ENCODE results near the gene SDCCAG8.
A peak's percentile ranks its signal among the peaks of the same experiment; 100 is the strongest.
"Not testable (repeated sequence)": the region's sequence is repeated elsewhere in the genome, so short reads cannot be mapped to it uniquely, and the experiment has no call there.

Gene SDCCAG8

DNA sequence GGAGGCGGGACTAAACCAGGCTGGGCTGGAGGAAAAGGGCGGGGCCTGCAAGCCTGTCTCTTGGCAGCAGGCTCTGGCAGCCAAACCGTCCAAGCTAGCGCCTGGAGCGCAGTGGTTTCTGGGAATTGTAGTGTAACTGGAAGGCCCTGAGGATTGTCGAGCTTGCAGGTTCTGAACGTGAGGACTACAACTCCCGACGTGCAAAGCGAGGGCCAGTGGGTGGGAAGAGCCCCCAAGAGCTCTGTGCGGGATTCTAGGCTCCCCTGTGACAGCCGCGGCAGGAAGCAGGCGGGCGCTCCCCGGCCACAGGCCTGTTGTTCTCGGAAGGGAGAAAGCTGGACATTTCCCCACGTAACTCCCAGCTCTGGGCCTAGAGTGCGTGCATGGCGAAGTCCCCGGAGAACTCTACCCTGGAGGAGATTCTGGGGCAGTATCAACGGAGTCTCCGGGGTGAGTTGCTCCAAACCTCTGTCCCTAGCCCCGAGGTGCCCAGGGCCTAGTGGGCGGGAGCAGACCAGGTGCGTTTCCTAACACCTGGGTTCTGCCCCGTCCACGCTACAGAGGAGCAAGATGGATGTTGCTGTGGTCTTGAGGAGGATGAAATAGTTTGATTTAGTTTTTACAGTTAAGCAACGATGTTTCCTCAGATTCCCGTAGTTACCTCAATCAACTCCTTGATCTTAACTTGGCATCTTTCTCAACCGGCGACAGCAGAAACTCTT, at the start of gene SDCCAG8:
SDCCAG8 (plus strand) TSS at position 251 of the 722 bp plus-strand sequence; CDS start at position 384, 133 bp downstream.
- peak; percentile 100 for DNase-seq

- not testable (repeated sequence) for DNase-seq
These were observed 43.9 kb upstream of the SDCCAG8 start for GRCh38 chr1:243211984-243212383.

- no peak for DNase-seq
These were observed 42.6 kb upstream of the SDCCAG8 start for GRCh38 chr1:243213045-243213787.

- DNase-seq = not testable (repeated sequence)
These were observed 40.5 kb upstream of the SDCCAG8 start for GRCh38 chr1:243215276-243215875.

GRCh38 chr1:243216741-243217140, 39.1 kb upstream of the SDCCAG8 start:
- no peak for DNase-seq

DNA sequence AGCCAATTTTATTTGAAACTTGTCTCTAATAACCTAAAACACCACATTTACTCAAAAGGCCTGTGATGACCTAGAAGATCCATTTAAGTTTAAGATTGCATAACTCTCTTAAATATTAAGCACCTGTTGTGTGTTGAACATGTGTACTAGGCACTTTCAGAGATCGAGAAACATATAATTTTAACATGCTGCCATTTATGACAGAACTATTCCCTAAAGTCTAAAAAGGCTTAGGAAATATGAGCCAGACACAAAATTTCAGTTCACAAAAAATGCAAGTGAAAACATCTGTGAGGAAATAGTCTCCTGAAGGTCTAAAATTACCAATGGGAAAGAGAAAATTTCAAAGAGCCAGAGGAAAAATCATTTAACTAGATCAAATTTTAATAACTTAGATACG, 38.5 kb upstream of the SDCCAG8 start:
- DNase-seq = no peak

GRCh38 chr1:243218059-243218458, 37.8 kb upstream of the SDCCAG8 start:
- DNase-seq = no peak

DNA sequence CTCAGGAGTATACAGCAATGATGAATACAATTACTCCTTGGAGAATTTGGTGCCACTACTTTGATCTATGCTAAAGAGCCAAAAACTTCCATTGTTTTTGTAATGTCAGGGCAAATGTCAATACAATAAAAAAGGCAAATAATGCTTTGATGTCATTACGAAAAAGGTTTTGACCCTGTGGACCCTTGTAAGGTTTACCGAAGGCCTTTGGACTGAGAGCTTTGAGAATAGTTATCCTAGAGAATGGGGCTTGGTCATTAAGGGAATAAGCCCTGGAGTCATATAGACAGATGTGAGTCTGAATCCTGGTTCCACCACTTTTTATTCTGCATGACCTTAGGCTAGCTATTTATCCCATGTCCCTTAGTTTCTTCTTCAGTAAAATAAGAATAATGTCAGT, 28.2 kb upstream of the SDCCAG8 start:
- DNase-seq = no peak

GRCh38 chr1:243229526-243229925, 26.3 kb upstream of the SDCCAG8 start:
- DNase-seq = no peak

DNA sequence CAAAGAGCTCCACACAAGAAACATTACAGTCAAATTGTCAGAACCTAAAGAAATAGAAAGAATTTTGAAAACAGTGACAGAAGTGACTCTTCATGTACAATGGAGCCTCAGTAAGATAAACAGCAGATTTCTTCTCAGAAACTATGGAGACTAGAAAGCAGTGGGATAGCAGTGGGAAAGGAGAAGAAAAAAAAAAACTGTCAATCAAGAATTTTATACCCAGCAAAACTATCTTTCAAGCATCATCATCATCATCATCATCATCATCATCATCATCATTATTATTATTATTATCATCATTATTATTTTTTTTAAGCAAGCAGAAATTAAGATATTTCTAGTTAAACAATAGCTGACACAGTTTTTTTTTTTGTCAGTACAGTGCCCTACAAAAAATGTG, 24.9 kb upstream of the SDCCAG8 start:
- peak; percentile 56 for DNase-seq

DNA sequence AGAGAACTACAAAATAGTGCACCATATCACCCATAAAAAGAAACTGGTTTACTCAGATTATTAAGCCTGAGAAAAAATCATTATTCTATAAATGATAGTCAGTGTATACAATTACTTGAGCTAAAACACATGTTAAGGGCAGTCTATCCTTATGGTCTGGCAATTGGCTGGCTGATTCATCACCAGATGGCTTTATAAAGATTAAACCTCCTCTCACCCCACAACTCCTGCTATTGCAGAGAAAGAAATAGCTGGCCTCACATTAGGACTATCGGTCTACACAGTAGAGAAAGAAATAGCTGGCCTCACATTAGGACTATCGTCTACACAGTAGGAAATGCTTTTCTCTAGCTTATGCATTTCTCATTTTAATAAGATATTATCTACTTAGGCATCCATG, 21.9 kb upstream of the SDCCAG8 start:
- DNase-seq = no peak

GRCh38 chr1:243234978-243235647, 20.7 kb upstream of the SDCCAG8 start:
- DNase-seq = no peak

DNA sequence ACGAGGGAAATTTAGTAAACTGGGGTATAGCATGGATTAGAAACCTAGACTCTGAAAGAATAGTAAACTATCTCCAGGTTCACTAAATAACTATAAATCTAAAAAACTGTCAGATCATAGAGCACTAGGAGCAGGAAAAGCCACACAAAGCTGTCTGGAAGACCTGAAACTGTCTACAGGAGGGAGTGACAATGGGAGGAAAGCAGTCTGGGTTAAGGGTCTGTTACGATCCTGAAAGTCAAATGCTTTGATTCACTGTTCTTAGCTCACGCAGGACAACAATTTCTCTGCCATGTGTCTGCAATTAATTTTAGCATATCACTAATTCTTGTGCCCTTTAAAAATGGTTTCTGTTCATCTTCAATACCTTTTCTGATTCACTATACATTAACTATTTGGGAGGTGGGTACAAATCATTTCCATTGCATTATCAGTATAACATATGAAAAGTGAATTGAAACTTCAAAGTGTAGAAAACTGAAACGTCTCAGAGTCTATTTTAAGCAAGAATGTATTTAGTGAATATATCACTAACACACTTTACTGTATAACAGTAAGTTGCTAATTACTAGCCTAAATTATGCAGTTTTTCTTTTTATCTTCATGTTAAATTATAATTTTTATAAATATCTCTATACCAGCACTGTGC, 19.1 kb upstream of the SDCCAG8 start:
- DNase-seq = no peak

GRCh38 chr1:243244432-243244841, 11.4 kb upstream of the SDCCAG8 start:
- no peak for DNase-seq

DNA sequence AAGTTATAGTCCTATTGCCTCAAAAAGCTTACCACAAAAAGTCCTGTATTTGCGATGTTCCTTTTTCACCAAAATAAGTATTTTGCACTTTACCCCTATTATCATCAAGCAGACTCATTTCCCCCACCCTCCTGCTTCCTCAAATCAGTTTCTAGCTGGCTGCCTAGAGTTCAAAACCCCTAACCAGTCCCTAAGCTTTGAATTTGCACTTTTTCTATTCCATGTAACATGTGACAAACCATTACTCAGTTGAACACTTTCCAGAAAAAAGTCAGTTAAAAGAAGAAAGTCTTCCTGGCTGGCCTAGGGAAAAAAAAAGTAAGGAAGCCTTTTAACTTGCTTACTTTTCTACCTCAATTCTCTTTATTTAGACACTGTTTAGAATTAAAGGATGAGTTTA, 8.9 kb upstream of the SDCCAG8 start:
- no peak for DNase-seq

GRCh38 chr1:243247901-243248300, 7.9 kb upstream of the SDCCAG8 start:
- no peak for DNase-seq

- DNase-seq = no peak
These were observed 6.6 kb upstream of the SDCCAG8 start for GRCh38 chr1:243249214-243249613.

DNA sequence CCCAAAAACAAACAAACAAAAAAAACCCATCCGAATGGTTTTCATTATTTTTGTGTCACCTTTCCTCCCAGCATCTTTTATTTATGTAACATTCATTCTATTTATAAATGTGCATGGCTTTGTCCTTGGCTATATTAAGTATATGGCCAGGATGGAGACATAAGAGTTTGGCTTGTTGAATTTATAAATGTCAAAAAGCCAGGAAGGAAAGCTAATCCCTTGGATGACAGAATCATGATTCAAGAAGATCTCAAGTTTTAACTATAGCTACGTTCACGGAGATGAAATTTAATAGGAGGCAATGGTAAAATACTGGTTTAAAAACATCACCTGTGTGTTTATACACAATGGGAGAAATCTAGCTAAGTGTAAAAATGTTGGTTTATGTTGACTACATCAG, 5.7 kb upstream of the SDCCAG8 start:
- DNase-seq = no peak

GRCh38 chr1:243251539-243251938, 4.3 kb upstream of the SDCCAG8 start:
- DNase-seq = no peak

DNA sequence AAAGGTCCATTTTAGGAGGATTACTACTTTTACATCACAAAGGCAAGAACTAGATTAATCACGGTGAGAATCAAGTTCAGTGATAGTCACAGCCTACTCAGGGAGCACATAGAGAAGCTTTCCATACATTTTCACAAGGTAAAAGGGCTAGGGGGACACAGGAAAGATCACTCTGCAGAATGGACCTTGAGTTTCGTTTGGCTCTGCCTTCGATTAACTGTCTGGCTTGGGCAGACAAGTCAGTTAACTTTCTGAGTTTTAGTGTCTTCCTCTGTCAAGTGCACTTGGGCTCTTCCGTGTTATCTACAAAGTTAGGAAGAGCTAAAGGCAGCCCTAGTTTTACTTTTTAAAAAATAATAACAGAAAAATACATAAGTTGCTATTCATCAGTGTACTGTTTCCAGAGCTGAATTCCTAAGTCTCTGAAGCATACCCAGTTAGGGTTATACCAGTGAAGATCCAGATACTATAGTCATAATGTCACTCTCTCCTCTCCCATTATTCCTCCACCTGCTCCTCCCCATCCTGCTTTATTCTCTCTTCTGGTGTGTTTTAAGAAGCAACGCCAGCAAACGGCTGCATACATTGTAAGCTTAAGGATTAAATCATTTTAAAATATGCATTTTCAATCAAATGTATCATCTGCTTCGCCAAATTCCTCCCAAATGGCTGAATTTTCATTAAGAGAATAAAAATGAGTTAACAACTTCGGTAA, 2.5 kb upstream of the SDCCAG8 start:
- DNase-seq = no peak

GRCh38 chr1:243253926-243254232, 2.0 kb upstream of the SDCCAG8 start:
- DNase-seq = no peak

DNA sequence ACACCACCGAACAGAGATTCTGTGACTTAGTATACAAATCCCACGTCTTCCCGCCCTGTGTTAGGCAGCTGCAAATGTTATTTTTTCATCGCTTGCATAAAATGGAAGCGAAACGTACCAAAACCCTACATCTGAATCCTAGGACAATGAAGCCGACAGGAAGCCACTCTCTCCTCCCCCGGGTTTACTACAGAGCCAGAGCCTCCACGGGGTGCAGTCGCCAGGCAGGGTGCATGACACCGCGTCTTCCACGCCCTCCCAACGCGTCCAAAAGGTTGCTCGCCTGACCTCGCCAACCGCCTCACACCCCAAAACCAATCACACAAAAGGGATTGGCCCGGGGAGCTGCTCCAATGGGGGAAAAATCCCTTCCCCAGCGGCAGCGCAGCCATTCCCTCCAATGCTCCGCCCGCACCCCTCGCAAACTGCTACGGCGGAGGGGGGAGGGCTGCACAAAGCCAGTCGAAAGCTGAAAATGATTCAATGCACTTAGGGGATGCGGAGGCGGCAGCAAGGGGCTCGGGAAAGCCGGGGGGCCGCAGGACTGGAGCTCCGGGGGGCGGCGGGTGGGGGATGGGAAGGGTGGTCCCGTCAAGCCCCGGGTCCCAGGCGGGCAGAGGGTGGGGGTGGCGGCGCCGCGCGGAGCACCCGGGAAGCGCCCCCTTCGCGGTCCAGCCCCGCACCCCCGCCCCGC, 1.5 kb upstream of the SDCCAG8 start:
- peak; percentile 61 for DNase-seq

Data from NCI-H1436 (cell line).